ENCODE data around the gene CPXM2.

Gene CPXM2

DNA sequence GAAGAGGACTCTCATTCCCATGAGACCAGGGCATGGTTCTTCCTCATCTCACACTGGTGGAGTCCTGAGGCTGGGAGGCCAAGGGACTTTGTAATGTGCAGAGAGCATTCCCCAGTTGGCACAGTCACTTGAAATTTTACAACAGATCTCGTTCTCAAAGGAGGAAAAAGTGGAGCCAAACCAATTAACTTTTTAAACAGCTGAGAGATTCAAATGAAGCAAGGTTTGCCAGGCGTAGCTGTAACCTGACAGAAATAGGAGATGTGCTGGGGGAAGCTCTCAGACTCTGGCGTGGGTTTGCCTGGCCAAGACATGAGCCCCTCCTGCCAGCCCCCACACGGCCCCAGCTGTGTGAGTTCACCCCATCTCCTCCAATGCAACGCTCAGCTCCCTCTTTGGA lies 12.0 kb upstream of the CPXM2 start:
- DNase-seq, result no peak

DNA sequence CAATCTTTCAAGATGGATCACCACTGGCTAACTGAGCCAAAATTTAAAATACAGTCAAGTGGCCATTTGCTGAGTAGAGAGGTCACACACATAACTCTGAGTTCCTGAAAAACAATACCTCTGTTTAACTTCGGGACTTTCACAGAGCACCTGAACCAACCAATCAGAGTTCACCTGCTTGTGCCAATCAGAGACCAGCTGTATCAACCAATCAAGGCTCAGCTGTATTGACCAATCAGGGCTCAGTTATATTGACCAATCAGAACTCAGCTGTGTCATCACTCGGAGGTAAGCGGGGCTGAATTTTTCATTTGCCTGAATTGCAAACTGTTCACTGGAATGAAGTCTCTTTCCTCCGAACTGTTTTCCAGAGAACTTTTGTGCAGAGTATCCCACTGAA lies 10.0 kb upstream of the CPXM2 start:
- no peak for DNase-seq

DNA sequence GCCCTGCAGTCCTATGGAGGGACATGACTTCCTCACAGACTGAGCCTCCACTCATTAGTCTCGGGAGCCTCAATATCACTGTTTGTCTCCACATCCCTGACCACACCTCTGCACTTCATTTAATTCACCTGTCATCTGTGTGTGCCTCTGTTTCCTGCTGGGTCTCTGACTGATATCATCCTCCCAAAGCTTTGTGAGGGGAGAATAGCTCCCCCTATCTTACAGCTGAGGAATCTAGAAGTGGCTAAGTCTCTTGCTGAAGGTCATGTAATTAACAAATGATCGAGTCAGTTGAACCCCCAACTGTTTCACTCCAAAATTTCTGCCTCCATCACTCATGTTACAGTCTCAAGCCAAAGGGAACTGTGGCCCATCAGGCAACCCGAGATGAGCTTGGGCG lies 5.5 kb upstream of the CPXM2 start:
- no peak for DNase-seq

DNA sequence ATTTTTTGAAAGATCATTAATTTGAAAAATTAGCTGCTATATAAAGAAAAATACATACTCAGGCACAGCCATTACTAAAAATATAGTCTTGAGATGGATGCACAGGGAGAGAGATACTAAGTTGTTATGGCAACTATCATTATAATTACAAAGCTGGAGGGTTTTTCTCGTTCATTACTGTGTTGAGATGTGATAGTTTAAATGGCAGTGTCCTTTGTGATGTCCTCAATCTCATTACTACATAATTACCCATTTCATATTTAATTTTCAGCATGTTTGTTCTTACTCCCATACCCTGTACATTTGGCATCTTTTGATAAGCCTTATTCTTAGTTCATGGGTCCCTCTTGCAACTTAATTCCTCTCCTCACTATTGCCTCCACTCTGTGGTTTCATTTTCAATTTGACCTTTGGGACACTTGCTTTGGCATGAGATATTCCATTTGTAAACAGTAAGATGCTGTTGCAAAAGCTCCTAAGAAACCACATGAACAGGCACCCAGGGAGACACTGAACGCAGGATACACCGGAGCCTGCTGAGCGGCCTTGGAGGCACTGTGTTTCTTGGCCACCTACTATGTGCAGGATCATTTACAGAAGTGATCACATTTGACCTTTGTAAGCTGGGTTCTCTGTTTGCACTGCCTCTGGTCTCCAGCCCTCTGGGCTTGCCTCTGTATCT lies 4.8 kb upstream of the CPXM2 start:
- DNase-seq, result no peak

DNA sequence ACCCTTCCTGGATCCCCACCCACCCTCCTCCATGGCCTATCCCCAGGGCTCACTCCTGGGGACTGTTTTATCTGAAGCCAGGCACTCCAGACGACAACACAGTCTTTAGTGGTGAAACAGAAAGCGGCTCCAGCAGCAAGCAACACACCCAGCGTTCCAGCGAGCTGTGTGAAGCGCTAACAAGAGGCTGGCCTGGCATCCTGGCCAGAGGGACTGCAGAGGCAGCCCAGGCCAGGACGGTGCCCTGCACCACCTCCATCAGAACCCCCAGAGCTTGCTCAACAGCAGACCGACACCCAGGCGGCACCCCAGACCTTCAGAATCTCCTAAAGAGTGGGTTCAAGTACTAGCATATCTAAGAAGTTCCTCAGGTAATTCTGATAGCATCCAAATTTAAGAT lies 2.0 kb upstream of the CPXM2 start:
- DNase-seq, result no peak

DNA sequence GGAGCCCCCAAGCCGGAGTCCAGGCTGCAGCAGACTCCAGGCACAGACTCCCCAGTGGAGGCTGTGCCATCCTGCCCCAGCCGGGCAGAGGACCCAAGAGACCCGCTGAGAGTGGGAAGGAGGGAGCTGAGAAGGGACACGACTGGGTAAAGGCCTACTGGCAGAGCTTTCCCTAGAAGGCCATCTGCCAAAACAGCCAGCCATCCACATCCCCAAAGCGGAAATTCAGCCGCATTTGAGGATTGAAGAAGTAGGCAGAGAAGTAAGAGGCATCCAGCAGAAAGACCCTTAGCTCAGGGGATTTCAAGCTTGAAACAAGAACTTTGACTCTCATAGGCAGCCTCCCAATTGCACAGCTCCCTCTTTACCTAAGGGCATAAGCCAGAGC lies 857 bp downstream of the CPXM2 start:
- no peak for DNase-seq

DNA sequence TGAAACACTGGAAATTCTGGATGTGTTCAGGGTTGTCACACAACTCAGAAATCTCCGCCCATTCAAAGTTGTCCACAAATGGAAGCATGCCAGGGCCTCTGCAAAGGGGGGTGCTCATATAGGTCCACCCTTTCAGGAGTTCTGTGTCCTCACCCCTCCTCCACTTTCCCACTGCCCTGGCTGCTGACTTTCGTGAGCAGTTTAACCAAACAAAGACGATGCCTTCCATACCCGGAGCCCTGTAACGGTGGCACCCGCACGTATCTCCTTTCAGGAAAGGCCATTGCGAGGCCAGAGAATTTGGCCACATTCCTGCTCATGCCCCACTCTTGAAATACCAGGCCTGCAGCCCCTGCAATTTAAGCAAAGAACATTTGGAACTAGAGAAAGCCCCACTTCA lies 1.4 kb downstream of the CPXM2 start:
- no peak for DNase-seq

DNA sequence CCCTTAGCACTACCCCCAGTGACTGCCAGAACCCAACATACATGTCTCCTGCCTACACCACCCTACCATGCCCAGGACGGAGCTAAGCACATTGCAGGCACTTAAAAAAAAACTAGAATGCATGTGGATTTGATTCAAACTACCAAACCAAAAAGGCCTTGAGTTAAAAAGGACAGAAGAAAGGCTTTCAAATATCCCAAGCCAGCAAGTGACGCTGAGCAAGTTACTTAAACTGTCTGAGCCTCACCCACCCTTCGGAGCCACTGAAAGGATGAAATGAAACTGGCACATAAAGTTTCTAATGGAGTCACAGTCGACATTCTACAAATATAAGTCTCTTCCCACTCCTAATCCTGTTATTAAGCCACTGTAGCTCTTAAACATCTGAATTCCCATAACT lies 1.8 kb downstream of the CPXM2 start:
- DNase-seq, result no peak

DNA sequence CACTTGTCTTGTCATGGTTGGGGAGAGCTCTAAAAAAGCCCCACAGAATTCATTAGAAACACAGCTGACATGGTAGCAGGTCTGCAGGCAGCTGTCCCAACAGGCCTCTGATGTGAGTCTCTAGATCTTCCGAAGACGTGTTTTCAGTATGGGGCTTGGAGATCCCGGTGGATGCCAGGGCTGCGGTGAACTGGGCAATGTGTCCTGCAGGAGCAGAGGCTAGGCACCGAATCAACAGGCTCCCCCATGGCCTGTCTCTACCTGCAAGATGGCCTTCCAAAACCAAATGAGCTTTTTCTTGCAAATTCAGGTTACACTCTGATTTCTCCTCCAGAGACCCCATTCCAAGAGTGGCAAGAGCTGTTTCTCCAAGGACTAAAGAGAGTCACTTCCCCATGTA lies 2.9 kb downstream of the CPXM2 start:
- no peak for DNase-seq

DNA sequence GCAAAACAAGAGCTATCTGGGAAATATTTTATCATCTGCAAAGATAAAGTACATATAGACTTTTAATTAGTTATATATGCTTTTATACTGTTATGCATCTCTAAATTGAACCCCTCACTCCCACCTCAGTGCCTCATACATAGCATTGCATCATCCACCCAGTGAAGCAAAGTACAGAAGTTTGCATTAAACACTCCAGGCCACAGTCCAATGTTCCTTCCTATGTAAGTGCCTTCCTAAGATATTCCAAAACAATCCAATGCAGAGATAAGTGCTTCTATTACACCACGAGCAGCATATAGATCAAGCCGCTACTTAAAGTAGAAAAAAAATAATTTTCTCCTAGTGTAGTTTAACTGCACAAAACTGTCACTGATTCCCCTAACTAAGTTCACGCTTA lies 3.4 kb downstream of the CPXM2 start:
- no peak for DNase-seq

DNA sequence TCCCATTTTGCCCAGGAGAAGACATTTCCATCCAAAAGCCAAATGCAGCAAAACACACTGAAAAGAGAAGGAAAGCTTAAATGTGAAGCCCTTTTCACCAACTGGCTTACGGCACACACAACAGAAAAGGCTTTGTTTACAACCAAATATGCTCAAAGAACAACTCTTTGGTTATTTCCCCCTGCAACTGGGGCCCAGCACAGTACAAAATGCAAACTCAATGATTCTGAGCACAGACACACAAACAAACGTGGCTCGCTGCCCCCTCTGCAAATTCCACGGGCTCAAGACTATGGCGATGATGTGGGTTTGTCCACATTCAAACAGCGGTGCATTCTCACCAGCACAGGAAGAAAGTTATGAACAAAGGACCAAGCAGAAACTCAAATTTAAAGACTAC lies 5.3 kb downstream of the CPXM2 start:
- no peak for DNase-seq

DNA sequence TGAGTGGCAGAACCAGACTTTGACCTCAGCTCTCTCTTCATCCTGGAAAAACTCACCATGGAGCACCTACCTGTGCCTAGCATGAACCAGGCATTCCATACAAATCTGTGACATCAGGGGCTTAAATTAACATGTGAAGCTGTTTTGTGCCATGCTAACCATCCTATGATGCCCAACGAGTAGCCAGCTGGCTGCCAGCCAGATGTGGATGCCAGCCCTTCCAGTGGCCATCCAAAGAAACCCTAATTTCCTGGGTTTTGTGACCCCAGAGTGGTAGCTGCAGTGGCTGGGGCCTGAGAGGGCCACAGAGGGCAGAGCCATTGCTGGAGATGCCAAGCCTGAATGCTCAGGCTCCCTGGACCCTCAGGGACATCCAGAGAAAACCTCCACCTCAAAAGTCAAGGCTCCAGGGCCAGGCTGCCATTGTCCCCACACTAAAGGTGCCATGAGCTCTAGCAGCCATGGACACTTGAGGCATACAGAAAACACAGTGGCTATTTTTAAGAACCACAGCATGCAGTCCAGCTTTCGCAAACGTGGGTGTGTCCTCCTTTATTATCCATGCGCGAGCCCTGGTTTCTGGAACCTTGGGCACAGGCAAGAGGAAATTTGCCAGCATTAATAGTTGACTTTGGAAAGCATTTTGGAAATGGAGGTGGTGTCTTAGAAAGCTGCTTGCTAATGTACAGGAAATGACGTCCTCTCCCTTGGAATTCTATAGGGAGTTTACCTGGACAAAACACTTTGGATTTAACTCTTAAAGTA lies 6.0 kb downstream of the CPXM2 start:
- DNase-seq, result no peak

DNA sequence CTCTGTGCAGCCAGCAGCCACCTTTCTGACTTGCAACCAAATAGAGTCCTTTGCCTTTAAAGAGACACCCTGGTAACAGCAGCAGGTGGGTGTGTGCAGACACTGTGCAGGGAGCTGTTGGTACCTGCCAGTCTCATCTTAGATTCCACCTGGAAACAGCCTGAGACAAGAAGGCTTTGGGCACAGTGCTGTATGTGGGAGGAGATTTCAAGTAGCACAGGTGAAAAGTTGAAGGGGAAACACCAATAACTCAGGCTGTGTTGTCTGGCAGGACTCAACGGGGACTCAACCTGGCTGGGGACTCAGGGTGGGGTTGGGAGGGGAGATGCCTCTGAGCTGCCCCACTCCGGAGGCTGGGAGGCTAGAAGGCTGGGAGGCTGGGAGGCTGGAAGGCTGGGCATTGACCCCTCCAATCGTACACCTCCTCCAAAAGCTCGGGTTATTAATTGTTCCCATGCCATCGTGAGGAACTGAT lies 6.7 kb downstream of the CPXM2 start:
- no peak for DNase-seq

DNA sequence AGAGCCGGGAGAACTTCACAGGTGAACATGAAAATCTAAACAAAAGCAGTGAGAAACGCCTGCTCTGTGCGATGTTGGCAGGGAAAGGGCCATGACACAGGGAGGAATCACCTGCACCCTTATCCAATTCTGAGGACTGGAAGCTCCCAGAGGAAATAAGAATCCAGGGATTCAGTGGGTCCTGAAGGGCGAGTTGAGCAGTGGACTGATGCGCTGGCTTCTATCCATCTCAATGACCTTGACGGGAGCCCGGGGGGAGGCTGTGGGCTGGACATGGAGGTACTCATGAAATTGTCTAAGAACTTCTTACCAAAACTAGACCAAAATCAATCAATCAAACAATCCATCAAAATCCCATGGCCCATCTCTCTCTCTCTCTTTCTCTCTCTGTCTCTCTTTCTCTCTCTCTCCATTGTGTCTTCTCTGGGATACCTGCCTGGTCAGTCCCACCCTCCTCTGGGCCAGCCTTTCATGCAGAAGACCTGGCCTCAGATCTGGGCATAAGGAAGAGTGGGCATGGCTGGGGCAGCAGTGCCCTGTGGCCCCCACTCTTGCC lies 7.2 kb downstream of the CPXM2 start:
- no peak for DNase-seq

DNA sequence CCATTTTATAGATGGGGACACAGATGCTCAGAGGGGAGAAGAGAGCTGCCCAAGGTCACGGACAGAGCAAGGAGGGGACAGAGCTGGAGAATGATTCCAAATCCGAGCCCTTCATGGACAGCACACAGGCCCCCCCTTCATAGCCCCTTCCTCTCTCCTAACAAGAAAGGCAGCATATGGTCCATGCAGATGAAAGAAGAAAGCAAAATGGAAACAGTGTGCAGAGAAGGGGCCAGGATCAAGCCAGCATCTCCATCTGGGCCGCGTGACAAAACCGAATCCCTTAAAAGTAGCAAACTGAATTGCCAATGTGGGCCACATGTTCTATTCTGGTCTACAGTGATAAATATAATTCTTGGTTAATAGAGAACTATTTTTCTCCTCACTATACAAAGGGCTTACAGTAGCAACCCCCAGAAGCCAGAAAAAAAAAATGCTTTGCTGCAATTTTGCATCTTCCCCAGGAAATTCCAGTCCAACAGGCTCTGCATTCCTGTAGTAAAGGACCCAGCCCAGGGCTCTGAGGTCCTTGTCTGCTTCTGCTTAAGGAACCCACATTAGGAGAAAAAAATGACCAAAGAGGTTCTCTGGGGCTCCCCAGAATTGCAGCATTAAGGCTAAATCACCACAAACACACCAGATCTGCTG lies 7.8 kb downstream of the CPXM2 start:
- DNase-seq, result no peak

DNA sequence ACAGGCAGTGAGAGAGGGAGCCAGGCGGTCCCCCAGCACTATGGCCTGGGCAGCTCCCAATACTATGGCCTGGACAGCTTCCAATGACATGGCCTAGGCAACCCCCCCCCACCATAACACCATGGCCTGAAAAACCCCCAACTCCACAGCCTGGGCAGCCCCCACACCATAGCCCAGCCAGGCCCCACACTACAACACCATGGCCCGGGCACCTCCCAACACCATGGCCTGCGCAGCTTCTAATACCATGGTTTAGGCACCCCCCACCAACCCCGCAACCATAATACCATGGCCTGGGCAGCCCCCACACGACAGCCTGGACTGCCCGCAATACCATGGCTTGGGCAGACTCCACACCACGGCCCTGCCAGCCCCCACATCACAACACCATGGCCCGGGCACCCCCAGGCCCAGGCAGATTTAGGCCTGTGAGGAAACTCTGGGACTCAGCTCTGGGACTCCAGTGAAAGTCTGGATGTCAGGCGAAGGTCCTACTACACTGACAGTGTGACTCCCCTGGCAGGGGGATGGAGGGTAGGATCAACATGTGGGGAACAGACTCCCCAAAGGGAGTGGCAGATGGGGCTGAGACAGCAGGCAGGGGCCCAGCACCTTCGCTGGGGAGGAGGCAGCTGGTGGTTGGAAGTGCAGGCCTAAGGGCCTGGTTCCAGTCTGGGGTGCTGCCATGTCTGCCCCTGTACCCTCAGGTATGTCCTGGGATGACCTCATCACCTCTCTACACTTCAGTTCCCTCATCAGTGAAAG lies 8.7 kb downstream of the CPXM2 start:
- no peak for DNase-seq

DNA sequence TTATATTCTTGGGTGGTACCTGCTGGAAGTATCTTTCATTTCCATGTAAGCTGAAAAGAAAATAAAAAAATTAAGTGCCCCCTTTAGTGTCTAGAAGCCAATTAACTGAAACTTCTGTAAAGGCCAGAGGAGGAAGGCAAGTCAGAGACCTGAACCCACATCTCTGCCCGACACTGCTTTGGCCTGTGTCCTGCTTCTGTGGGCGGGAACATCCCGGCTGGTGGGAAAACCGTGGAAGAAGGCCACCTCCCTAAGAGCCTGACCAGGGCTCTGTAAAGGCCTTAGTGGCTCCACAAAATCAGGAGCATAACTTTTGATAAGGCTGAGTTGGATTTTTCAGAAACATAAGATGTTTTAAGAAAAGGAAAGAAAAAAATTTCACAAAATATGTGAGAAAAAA lies 9.4 kb downstream of the CPXM2 start:
- no peak for DNase-seq

DNA sequence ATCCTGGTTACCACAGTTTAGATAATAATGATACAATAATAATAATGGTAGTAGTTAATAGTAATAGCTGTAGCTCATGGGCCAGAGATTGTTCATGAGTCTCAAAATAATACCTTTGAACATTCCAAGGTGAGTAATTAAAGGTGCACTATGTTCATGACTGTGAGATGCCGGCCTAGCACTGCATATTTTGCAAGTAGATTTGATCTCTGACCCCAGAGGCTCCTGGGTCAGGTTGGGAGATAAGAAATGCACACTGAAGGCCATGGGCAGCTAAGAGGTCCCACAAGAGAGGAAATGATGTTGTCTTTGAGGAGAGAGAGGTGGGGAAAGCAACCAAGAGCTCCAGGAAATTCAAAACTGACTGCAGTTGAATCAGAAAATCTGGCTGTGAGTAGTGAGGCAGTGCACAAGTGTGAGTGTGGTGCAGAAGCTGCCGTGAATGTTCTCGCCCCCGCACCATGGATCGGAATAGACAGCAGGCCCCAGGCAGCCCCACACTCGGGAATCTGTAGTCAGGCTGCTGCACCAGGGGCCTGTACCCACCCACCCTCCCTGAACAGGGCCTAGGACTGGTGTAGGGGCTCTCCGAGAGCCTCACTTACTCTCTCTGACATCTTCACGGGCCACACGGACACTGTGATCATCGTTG lies 11.9 kb downstream of the CPXM2 start:
- DNase-seq, result no peak

DNA sequence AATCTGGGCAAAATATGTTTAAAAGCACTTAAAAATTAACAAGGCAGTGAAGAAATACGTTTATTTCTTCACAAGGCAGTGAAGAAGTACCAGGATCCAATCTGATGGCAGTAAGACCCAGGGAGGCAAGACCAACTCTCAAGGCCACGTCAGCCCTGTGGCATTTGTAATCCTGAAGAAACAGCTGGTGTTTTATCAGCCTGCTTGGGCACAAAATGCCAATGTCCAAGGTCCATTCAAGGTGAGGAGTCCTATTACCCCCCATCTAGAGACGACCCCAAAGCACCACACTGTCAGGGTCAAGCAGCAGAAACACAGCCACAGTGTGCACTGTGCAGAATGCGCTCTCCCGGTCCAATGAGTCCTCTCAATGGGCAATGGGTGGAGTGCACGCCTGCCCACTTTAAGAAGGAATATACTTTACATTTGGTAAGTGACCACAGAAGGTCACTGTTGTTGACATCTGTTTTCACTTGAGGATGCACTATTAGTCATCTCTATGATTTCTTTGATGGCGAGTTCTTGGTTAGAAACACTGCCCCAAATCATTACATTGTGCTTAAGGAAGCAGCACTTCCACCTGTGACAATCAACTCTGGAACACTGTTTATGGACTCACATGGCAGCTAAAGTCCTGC lies 12.8 kb downstream of the CPXM2 start:
- no peak for DNase-seq

DNA sequence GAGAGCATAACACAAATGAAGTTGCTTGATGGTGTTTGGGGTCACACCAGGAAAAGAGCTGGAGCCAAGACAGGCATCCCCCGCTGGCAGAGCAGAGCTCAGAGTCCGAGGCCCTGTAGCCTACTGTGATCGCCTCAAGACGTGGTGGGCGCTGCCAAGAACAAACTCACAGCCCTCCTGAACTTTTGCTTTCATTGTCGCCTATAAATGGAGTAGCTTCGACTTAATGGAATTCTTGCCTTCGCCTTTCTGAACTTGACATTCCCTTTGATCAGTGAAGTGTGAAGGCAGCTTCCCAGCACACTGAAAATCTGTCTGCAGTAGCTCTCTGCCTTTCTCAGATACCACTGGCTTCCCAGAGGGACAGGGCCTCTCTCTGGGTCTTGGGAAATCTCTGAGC lies 21.3 kb downstream of the CPXM2 start:
- no peak for DNase-seq

DNA sequence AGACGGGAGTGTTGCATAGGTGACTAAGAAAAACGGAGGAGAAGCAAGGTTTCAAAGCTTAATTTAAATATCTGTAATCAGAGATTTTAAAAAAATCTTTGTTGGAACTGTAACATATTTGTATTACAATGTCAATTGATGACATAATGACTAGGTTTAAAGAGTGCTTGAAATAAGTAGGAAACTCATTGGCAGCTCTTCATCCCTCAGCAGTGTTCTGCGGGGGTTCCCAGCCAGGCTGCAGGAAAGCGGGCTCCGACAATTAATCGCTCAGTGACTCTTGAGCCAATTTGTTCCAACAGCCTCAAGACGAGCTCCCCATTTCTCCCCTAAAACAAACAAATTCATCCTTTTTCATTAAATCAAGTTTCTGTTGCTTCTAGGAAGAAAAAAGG lies 22.6 kb downstream of the CPXM2 start:
- DNase-seq, result no peak

Data from activated CD4-positive, alpha-beta T cell treated with anti-CD3 and anti-CD28 coated beads for 1 hour (primary cell).